ENCODE measurements around the gene TNFRSF17.

The TNFRSF17 gene

GRCh38 chr16:11992008-11992584, 27.1 kb downstream of the TNFRSF17 start:
- Histone ChIP-seq H3K79me2 (ENCODE audit: insufficient read depth, low read length) (no peaks in the 10 kb centered on the region), H3K4me3 (ENCODE audit: low read length, poor library complexity, severe bottlenecking) (no peak overlapping the region), H3F3A (ENCODE audit: low read depth) (no peaks in the 10 kb centered on the region), H3K9ac (ENCODE audit: low read depth, low read length, poor library complexity, severe bottlenecking) (no peak overlapping the region), H3K9me2 (replicated peaks; ENCODE audit: low read depth, low read length) (no peaks in the 10 kb centered on the region), H3K9me3 (ENCODE audit: insufficient read depth, low read depth, low read length) (no peaks in the 10 kb centered on the region), H2AFZ (ENCODE audit: low read length) (no peak overlapping the region), H3K4me2 (ENCODE audit: low read depth, low read length, poor library complexity, severe bottlenecking) (no peak overlapping the region), H3K4me1 (ENCODE audit: insufficient read depth, low read length, poor library complexity, severe bottlenecking) (peaks cover 8% of the 10 kb centered on the region), H4K20me1 (ENCODE audit: insufficient read depth, low read length, poor library complexity, severe bottlenecking) (no peaks in the 10 kb centered on the region), H3K27me3 (ENCODE audit: insufficient read depth, low read length, poor library complexity, severe bottlenecking) (no peaks in the 10 kb centered on the region), H3K36me3 (ENCODE audit: insufficient read depth, low read length) (no peaks in the 10 kb centered on the region)
- TF ChIP-seq EZH2phosphoT487 (IDR thresholded peaks at IDR 0.05; ENCODE audit: borderline replicate concordance) (no peak), CTCF (conservative IDR thresholded peaks at IDR 0.05; ENCODE audit: low read length) (no peak)

DNA sequence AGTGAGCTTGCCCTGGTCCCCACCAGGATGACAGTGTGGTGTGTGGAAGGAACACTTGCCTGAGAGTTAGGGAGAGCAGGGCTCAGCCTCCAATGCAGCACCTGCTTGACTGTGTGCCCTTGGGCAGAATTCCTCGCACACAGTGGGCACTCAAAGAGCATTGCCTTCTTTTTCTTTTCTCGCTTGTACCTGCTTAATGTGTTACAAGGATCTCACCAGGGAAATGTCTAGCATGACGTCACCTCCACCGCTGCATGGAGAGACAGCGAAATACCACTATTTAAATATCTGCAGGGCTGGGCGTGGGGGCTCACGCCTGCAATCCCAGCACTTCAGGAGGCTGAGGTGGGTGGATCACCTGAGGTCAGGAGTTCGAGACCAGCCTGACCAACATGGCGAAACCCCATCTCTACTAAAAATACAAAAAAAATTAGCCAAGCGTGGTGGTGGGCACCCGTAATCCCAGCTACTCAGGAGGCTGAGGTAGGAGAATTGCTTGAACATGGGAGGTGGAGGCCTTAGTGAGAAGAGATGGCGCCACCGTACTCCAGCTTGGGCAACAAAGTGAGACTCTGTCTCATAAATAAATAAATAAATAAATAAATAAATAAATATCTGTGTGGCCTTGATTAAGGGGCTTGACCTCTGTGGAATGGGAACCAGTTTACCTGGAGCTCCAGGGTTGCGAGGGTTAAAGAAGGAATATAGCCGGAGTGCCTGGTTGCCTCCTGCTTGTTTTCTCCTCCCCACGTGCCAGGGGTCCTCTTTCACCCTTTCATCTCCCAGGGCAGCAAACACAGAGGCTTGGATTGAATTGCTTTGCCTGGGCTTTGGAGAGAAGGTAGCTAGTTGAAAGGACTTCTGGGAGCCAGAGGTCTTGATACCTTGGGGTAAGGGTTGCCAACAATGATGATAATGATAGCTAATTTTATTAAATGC, 27.8 kb downstream of the TNFRSF17 start:
- no peaks in the 10 kb centered on the region for H3K27me3 ChIP-seq (ENCODE audit: insufficient read depth, low read length, poor library complexity, severe bottlenecking)
- H2AFZ ChIP-seq (ENCODE audit: low read length) = no peak overlapping the region
- no peaks in the 10 kb centered on the region for H3F3A ChIP-seq (ENCODE audit: low read depth)
- H3K79me2 ChIP-seq (ENCODE audit: insufficient read depth, low read length) = no peaks in the 10 kb centered on the region
- no peak overlapping the region for H3K9ac ChIP-seq (ENCODE audit: low read depth, low read length, poor library complexity, severe bottlenecking)
- H3K9me2 ChIP-seq (replicated peaks; ENCODE audit: low read depth, low read length) = no peaks in the 10 kb centered on the region
- no peak overlapping the region for H3K4me2 ChIP-seq (ENCODE audit: low read depth, low read length, poor library complexity, severe bottlenecking)
- no peak for TF ChIP-seq EZH2phosphoT487 (IDR thresholded peaks at IDR 0.05; ENCODE audit: borderline replicate concordance)
- no peak for TF ChIP-seq CTCF (conservative IDR thresholded peaks at IDR 0.05; ENCODE audit: low read length)
- no peaks in the 10 kb centered on the region for H3K9me3 ChIP-seq (ENCODE audit: insufficient read depth, low read depth, low read length)
- no peaks in the 10 kb centered on the region for H4K20me1 ChIP-seq (ENCODE audit: insufficient read depth, low read length, poor library complexity, severe bottlenecking)
- no peak overlapping the region for H3K4me3 ChIP-seq (ENCODE audit: low read length, poor library complexity, severe bottlenecking)
- H3K36me3 ChIP-seq (ENCODE audit: insufficient read depth, low read length) = no peaks in the 10 kb centered on the region
- peaks cover 8% of the 10 kb centered on the region for H3K4me1 ChIP-seq (ENCODE audit: insufficient read depth, low read length, poor library complexity, severe bottlenecking)

DNA sequence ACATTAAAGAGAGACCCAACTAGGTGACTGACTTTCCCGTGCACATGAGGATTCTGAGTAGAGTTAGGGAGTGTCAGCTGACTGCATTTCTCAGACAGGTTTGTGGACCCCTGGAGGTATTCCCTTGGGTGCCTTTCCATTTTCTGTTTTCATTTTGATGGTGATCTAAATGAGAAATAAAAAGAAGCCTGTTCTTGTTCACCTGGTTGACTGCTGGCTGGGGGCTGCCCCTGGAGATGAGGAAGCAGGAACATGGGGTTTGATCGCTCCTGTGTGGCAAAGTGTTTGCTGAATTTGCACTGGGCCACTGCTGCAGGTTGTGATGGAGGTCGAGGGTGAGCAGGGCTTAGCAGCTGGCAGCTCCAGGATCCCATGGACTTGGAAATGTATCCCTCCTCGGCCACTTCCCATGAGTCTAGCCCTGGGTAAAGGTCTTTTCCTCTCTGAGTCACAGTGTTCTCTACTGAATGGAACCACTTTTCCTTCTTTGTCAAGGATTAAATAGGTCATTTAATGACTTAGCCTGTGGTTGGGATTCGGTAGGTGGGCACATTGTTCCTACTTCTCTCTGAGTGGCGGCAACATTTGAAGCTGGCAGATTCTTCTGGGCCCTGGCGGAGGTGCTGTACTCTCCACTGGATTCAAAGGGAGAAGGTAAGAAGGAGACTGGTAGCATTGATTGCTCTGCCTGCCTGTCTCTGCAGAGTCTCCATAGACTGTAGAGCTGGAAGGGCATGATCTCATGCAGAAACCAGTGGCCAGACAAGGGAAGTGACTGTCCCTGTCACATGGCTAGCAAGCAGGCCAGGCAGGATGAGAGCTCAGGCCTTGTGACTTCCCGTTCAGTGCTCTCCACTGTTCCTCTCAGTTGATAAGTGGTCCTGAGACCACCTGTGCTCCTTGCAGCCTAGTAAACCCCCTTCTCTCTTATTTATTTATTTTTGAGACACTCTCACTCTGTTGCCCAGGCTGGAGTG, 29.4 kb downstream of the TNFRSF17 start:
- Histone ChIP-seq H3K9me3 (ENCODE audit: insufficient read depth, low read depth, low read length) (no peaks in the 10 kb centered on the region), H3K4me1 (ENCODE audit: insufficient read depth, low read length, poor library complexity, severe bottlenecking) (peaks cover 8% of the 10 kb centered on the region), H3K4me3 (ENCODE audit: low read length, poor library complexity, severe bottlenecking) (no peak overlapping the region), H3K9ac (ENCODE audit: low read depth, low read length, poor library complexity, severe bottlenecking) (no peak overlapping the region), H3K4me2 (ENCODE audit: low read depth, low read length, poor library complexity, severe bottlenecking) (no peak overlapping the region), H3K79me2 (ENCODE audit: insufficient read depth, low read length) (no peaks in the 10 kb centered on the region), H4K20me1 (ENCODE audit: insufficient read depth, low read length, poor library complexity, severe bottlenecking) (no peaks in the 10 kb centered on the region), H3K9me2 (replicated peaks; ENCODE audit: low read depth, low read length) (no peaks in the 10 kb centered on the region), H2AFZ (ENCODE audit: low read length) (no peak overlapping the region), H3F3A (ENCODE audit: low read depth) (no peaks in the 10 kb centered on the region), H3K27me3 (ENCODE audit: insufficient read depth, low read length, poor library complexity, severe bottlenecking) (no peaks in the 10 kb centered on the region), H3K36me3 (ENCODE audit: insufficient read depth, low read length) (no peaks in the 10 kb centered on the region)
- TF ChIP-seq EZH2phosphoT487 (IDR thresholded peaks at IDR 0.05; ENCODE audit: borderline replicate concordance) = no peak
- no peak for TF ChIP-seq CTCF (conservative IDR thresholded peaks at IDR 0.05; ENCODE audit: low read length)
